Amygdala (tissue), 56 donors: ENCODE results near the gene VWCE.
A peak's percentile ranks its signal among the peaks of the same experiment; 100 is the strongest.

ENCODE experiments used
- DNase-seq, 56 donors: peaks; one replicate each; lab custom pipeline; 2025; lab: John Stamatoyannopoulos, UW

The VWCE gene

GRCh38 chr11:61287338-61287977 lies 7.7 kb downstream of the VWCE start:
- no peak for DNase-seq

GRCh38 chr11:61283613-61284012 lies 11.5 kb downstream of the VWCE start:
- no peak for DNase-seq

GRCh38 chr11:61281581-61282250 lies 13.4 kb downstream of the VWCE start:
- peak in 2 of 56 donors; percentile 18 to 40 for DNase-seq

- DNase-seq, result no peak
These were observed 14.1 kb downstream of the VWCE start for GRCh38 chr11:61280883-61281580.

- no peak for DNase-seq
These were observed 15.0 kb downstream of the VWCE start for GRCh38 chr11:61279934-61280659.

GRCh38 chr11:61278001-61278470 lies 17.1 kb downstream of the VWCE start:
- DNase-seq, result peak in 1 of 56 donors; percentile 29

- peak in 9 of 56 donors; percentile 8 to 48 (median 22) for DNase-seq
These were observed 17.7 kb downstream of the VWCE start for GRCh38 chr11:61277186-61278000.

- DNase-seq, result no peak
These were observed 19.9 kb downstream of the VWCE start for GRCh38 chr11:61275191-61275590.

GRCh38 chr11:61274084-61274483 lies 21.0 kb downstream of the VWCE start:
- no peak for DNase-seq

GRCh38 chr11:61273178-61274078 lies 21.7 kb downstream of the VWCE start:
- peak in 32 of 56 donors; percentile 11 to 74 (median 46) for DNase-seq

GRCh38 chr11:61272731-61273130 lies 22.4 kb downstream of the VWCE start:
- no peak for DNase-seq

GRCh38 chr11:61270354-61271076 lies 24.6 kb downstream of the VWCE start:
- DNase-seq, result no peak

GRCh38 chr11:61268588-61269250 lies 26.4 kb downstream of the VWCE start:
- DNase-seq, result no peak

GRCh38 chr11:61267437-61267841 lies 27.7 kb downstream of the VWCE start:
- DNase-seq, result no peak

GRCh38 chr11:61266602-61267001 lies 28.5 kb downstream of the VWCE start:
- DNase-seq, result no peak

- DNase-seq, result no peak
These were observed 29.8 kb downstream of the VWCE start for GRCh38 chr11:61265357-61265756.

- no peak for DNase-seq
These were observed 30.3 kb downstream of the VWCE start for GRCh38 chr11:61264795-61265194.

GRCh38 chr11:61264371-61264770 lies 30.7 kb downstream of the VWCE start:
- no peak for DNase-seq
